HepG2 (cell line): Measurements from ENCODE around the gene RREB1. TPM values are rescaled to one million over a fixed set of nuclear protein-coding genes. Genes with fewer than 3 reads are reported as not detected.

Experiments used
- ATAC-seq: fragments of 200-7000 bp; cut with Tn5 transposase; 3 replicates; pipeline ENCODE4 v1.9.1; 2020; ENCODE audit warnings: mild to moderate bottlenecking, moderate library complexity
- BruUV-seq: library from RNA; stranded (reverse); fragments of 400-500 nt; replicated peaks from 2 replicates; lab custom pipeline; 2021; lab: Mats Ljungman, UMichigan
- CTCF ChIA-PET: fragments of 300-600 bp; formaldehyde crosslinking; extraction: SDS; loops from one replicate; lab custom pipeline; 2021; ENCODE audit warnings: low total read pairs, inconsistent platforms, low intra/inter-chr PET ratio; lab: Yijun Ruan, JAX
- POLR2A ChIA-PET: fragments of 350-600 bp; sonication (Branson Sonifier 250); formaldehyde crosslinking; loops from one replicate; lab custom pipeline; 2020; ENCODE audit warnings: antibody characterized with exemption, inconsistent platforms; lab: Yijun Ruan, JAX
- DNase-seq: peaks from one replicate; pipeline ENCODE4 v3.0.0-alpha.2; 2015; ENCODE audit warnings: low spot score
- FAIRE-seq: peaks from 3 replicates; lab custom pipeline; 2011; peaks lifted over from hg19 to GRCh38; lab: Jason Lieb, UNC
- H2AFZ ChIP-seq: one replicate; pipeline ENCODE4 v1.6.1; 2011; ENCODE audit warnings: low read length, inconsistent platforms
- H3K27ac ChIP-seq: fragments of 300-600 bp; 3 replicates; pipeline ENCODE4 v1.8.0; 2011; ENCODE audit warnings: mixed run types, mild to moderate bottlenecking, mixed read lengths, low read length, inconsistent platforms; ENCODE audit not compliant: insufficient read depth; ENCODE audit errors: extremely low read length
- H3K27me3 ChIP-seq, 2 experiments: fragments of 200-600 bp in 1 of 2; 2 replicates in 1 of 2; 3 replicates in 1 of 2; pipeline versions ENCODE4 v1.6.0 to v1.8.0; 2011; ENCODE audit warnings: low read length in 2 of 2, mild to moderate bottlenecking in 2 of 2, moderate library complexity in 2 of 2, inconsistent platforms in 1 of 2; ENCODE audit not compliant: insufficient read depth in 2 of 2, control insufficient read depth in 1 of 2
- H3K36me3 ChIP-seq, 2 experiments: fragments of 200-600 bp in 1 of 2; replicated peaks in 1 of 2; 2 replicates in 1 of 2; 3 replicates in 1 of 2; pipeline versions ENCODE4 v1.5.1 to v1.8.0; 2011; ENCODE audit warnings: low read length in 2 of 2, inconsistent platforms in 1 of 2; ENCODE audit not compliant: insufficient read depth in 2 of 2, control insufficient read depth in 1 of 2
- H3K4me1 ChIP-seq: 2 replicates; pipeline ENCODE4 v1.5.1; 2012; ENCODE audit warnings: low read length, inconsistent platforms; ENCODE audit not compliant: insufficient read depth
- H3K4me2 ChIP-seq: 2 replicates; pipeline ENCODE4 v1.6.0; 2011; ENCODE audit warnings: low read depth, low read length, inconsistent platforms
- H3K4me3 ChIP-seq, 3 experiments: fragments of 200-600 bp in 1 of 3; sonication (generic), shearing (Covaris generic) in 1 of 3; replicated peaks in 1 of 3; 2 replicates each; pipeline ENCODE4 v1.5.1; 2011 to 2016; ENCODE audit warnings: low read length in 3 of 3, inconsistent platforms in 2 of 3, low read depth in 2 of 3, mild to moderate bottlenecking in 2 of 3, control low read depth in 1 of 3, mixed read lengths in 1 of 3; ENCODE audit not compliant: insufficient read depth in 1 of 3
- H3K79me2 ChIP-seq: one replicate; pipeline ENCODE4 v1.6.1; 2011; ENCODE audit warnings: low read length, inconsistent platforms; ENCODE audit not compliant: insufficient read depth
- H3K9ac ChIP-seq: 2 replicates; pipeline ENCODE4 v1.6.0; 2011; ENCODE audit warnings: mild to moderate bottlenecking, low read depth, low read length, inconsistent platforms; ENCODE audit not compliant: insufficient read depth
- H3K9me3 ChIP-seq: 2 replicates; pipeline ENCODE4 v1.5.1; 2012; ENCODE audit warnings: mild to moderate bottlenecking, low read length
- H4K20me1 ChIP-seq: 2 replicates; pipeline ENCODE4 v1.6.0; 2011; ENCODE audit warnings: inconsistent platforms, mild to moderate bottlenecking, low read length, moderate library complexity; ENCODE audit not compliant: insufficient read depth
- AKAP8 ChIP-seq: sonication (generic); formaldehyde crosslinking; IDR thresholded peaks from 2 replicates; pipeline ENCODE4 v1.5.1; 2020; ENCODE audit warnings: mild to moderate bottlenecking, missing genetic modification reagents
- HMGA1 ChIP-seq: sonication (generic); formaldehyde crosslinking; conservative IDR thresholded peaks from 2 replicates; pipeline ENCODE4 v1.4.0; 2020; ENCODE audit warnings: missing genetic modification reagents
- KLF12 ChIP-seq: sonication (generic); formaldehyde crosslinking; IDR thresholded peaks from 2 replicates; pipeline ENCODE4 v1.4.0; 2020; ENCODE audit warnings: missing genetic modification reagents, borderline replicate concordance
- NR3C1 ChIP-seq: sonication (generic); formaldehyde crosslinking; IDR thresholded peaks from 2 replicates; pipeline ENCODE4 v1.4.0; 2020; ENCODE audit warnings: missing genetic modification reagents
- PRDM10 ChIP-seq: sonication (generic); formaldehyde crosslinking; IDR thresholded peaks from 2 replicates; pipeline ENCODE4 v1.4.0; 2020; ENCODE audit warnings: low read depth, missing genetic modification reagents
- RBM22 ChIP-seq: fragments of 200-400 bp; formaldehyde crosslinking; optimal IDR thresholded peaks from 2 replicates; pipeline ENCODE3; 2017; ENCODE audit warnings: mild to moderate bottlenecking, low read length, moderate library complexity
- SAFB2 ChIP-seq: sonication (generic); formaldehyde crosslinking; IDR thresholded peaks from 2 replicates; pipeline ENCODE4 v1.5.1; 2020; ENCODE audit warnings: missing genetic modification reagents, low read depth, mild to moderate bottlenecking, borderline replicate concordance
- TARDBP ChIP-seq: sonication (generic); formaldehyde crosslinking; IDR thresholded peaks from 2 replicates; pipeline ENCODE4 v1.8.0; 2022; ENCODE audit warnings: mild to moderate bottlenecking, missing genetic modification reagents
- ZNF766 ChIP-seq: sonication (generic); formaldehyde crosslinking; IDR thresholded peaks from 2 replicates; pipeline ENCODE4 v1.5.0; 2020; ENCODE audit warnings: missing genetic modification reagents, borderline replicate concordance
- WGBS: methylation state at CpG from one replicate; pipeline ENCODE4 v1.1.6; 2017; ENCODE audit warnings: low lambda C conversion rate; 5-methylcytosine and 5-hydroxymethylcytosine counted together
- in situ Hi-C: cut with HindIII; loops from 2 replicates; pipeline ENCODE4 v1.10.0; 2017; ENCODE audit warnings: low pct_unique_long_range_greater_than_20kb; ENCODE audit not compliant: extremely low pct_ligation_motif_present
- intact Hi-C: fragments of 100-400 bp; cut with micrococcal nuclease; formaldehyde crosslinking; loops from one replicate; pipeline ENCODE4 v1.10.0; 2022; ENCODE audit not compliant: unreplicated experiment
- polyA plus RNA-seq, 8 experiments: library from polyadenylated mRNA; depleted of rRNA in 3 of 8; stranded (reverse) in 7 of 8; unstranded in 1 of 8; fragments of >200 nt; fragmentation: Illumina TruSeq in 4 of 8; extraction: Trizol in 4 of 8; gene quantifications; 2 replicates each; pipeline versions ENCODE4 v1.2.1 to v1.2.3, GENCODE V29; 2011 to 2016; ENCODE audit warnings: low read depth in 4 of 8, missing spikeins in 1 of 8, mixed read lengths in 1 of 8; ENCODE audit not compliant: insufficient read depth in 1 of 8
- total RNA-seq, 5 experiments: library from RNA; depleted of rRNA; stranded (reverse); fragments of >200 nt; fragmentation: Illumina TruSeq; extraction: Trizol; gene quantifications; 2 replicates each; pipeline ENCODE4 v1.2.3, GENCODE V29; 2016; ENCODE audit warnings: low read depth in 1 of 5

The RREB1 gene
- total and polyA plus RNA-seq, 2 of the 13 experiments (the other 11 are each of a cell fraction or from before 2014, with no cell fraction given): 6.1 to 23.2 TPM

GRCh38 chr6:7176208-7176607 is 68.4 kb downstream of the RREB1 start:
- intact Hi-C loops: no loop called here
- no peak overlapping the region for H3K4me2 ChIP-seq
- WGBS: 99% methylated on average over 5 of the region's 5 CpGs
- ChIA-PET CTCF (no interaction called here), POLR2A (no interaction called here)
- ATAC-seq (no peak), DNase-seq (no peak), FAIRE-seq (no peak)
- TF ChIP-seq PRDM10 (CRISPR knock-in tag) (peak; percentile 90), AKAP8 (CRISPR knock-in tag) (0 out of 2 replicates have a peak, but pooled peaks have one; percentile 30), KLF12 (no peak), NR3C1 (CRISPR knock-in tag) (no peak)
- H3K4me3 ChIP-seq: no peak overlapping the region
- in situ Hi-C loops: no loop called here
- no TSS peak for BruUV-seq
- H3K27me3 ChIP-seq: no peaks in the 10 kb centered on the region
- H3K27ac ChIP-seq: no peak overlapping the region
- H2AFZ ChIP-seq: no peak overlapping the region
- peaks cover 28 to 46% of the 10 kb centered on the region in 2 experiments for H3K36me3 ChIP-seq
- peaks cover 79% of the 10 kb centered on the region for H3K79me2 ChIP-seq
- H3K9me3 ChIP-seq: no peaks in the 10 kb centered on the region
- H4K20me1 ChIP-seq: peaks cover 19% of the 10 kb centered on the region; the same call in 1 of the 2 replicates
- H3K4me1 ChIP-seq: peaks cover 32% of the 10 kb centered on the region
- no peak overlapping the region for H3K9ac ChIP-seq

GRCh38 chr6:7178280-7178679 is 70.5 kb downstream of the RREB1 start:
- ChIA-PET CTCF (no interaction called here), POLR2A (no interaction called here)
- H3K27me3 ChIP-seq: no peaks in the 10 kb centered on the region
- peaks cover 38 to 67% of the 10 kb centered on the region in 2 experiments for H3K36me3 ChIP-seq
- no peak overlapping the region for H2AFZ ChIP-seq
- peaks cover 14% of the 10 kb centered on the region; the same call in 1 of the 2 replicates for H4K20me1 ChIP-seq
- ATAC-seq (no peak), FAIRE-seq (no peak), DNase-seq (no peak)
- no peak overlapping the region for H3K4me2 ChIP-seq
- peaks cover 68% of the 10 kb centered on the region for H3K79me2 ChIP-seq
- peaks cover 12% of the 10 kb centered on the region for H3K4me1 ChIP-seq
- H3K27ac ChIP-seq: no peak overlapping the region
- 97% methylated on average over 4 of the region's 4 CpGs for WGBS
- in situ Hi-C loops: no loop called here
- H3K4me3 ChIP-seq: no peak overlapping the region
- intact Hi-C loops: no loop called here
- no peaks in the 10 kb centered on the region for H3K9me3 ChIP-seq
- no TSS peak for BruUV-seq
- no peak overlapping the region for H3K9ac ChIP-seq
- TF ChIP-seq RBM22 (peak; percentile 61), ZNF766 (CRISPR knock-in tag) (no peak), TARDBP (CRISPR knock-in tag) (no peak), SAFB2 (no peak), HMGA1 (CRISPR knock-in tag) (no peak)
- TF ChIP-seq, all 625 proteins: peak for 1
